Parathyroid adenoma (tissue), 2 donors: Measurements from ENCODE around the gene FBXO21.

ENCODE experiments used
- H2AFZ ChIP-seq: fragments of 300-600 bp; sonication (generic); one replicate; pipeline ENCODE4 v1.7.0; 2017; ENCODE audit warnings: antibody characterized with exemption, mild to moderate bottlenecking
- H3K27ac ChIP-seq: fragments of 300-600 bp; sonication (generic); one replicate; pipeline ENCODE4 v1.7.0; 2017
- H3K27me3 ChIP-seq: fragments of 300-600 bp; sonication (generic); one replicate; pipeline ENCODE4 v1.7.0; 2017; ENCODE audit warnings: low read length; ENCODE audit not compliant: control insufficient read depth, insufficient read depth
- H3K36me3 ChIP-seq: fragments of 300-600 bp; sonication (generic); one replicate; pipeline ENCODE4 v1.7.0; 2017; ENCODE audit warnings: low read length; ENCODE audit not compliant: control insufficient read depth, insufficient read depth
- H3K4me1 ChIP-seq: fragments of 300-600 bp; sonication (generic); one replicate; pipeline ENCODE4 v1.7.0; 2017; ENCODE audit warnings: control low read depth
- H3K4me2 ChIP-seq: fragments of 300-600 bp; sonication (generic); one replicate; pipeline ENCODE4 v1.7.0; 2017; ENCODE audit warnings: low read length
- H3K4me3 ChIP-seq: fragments of 300-600 bp; sonication (generic); one replicate; pipeline ENCODE4 v1.7.0; 2017; ENCODE audit warnings: low read depth, low read length
- H3K79me2 ChIP-seq: fragments of 300-600 bp; sonication (generic); one replicate; pipeline ENCODE4 v1.7.0; 2017; ENCODE audit warnings: control low read depth
- H3K9ac ChIP-seq: fragments of 300-600 bp; sonication (generic); one replicate; pipeline ENCODE4 v1.7.0; 2017; ENCODE audit warnings: mild to moderate bottlenecking
- H3K9me3 ChIP-seq: fragments of 300-600 bp; sonication (generic); one replicate; pipeline ENCODE4 v1.7.0; 2017; ENCODE audit warnings: low read length; ENCODE audit not compliant: control insufficient read depth
- CTCF ChIP-seq: fragments of 300-600 bp; sonication (generic); IDR thresholded peaks from one replicate; pipeline ENCODE4 v1.7.0; 2017; ENCODE audit warnings: antibody characterized with exemption, mild to moderate bottlenecking
- donor health status: primary hyperparathyroidism.

Gene FBXO21

GRCh38 chr12:117210266-117210918 lies 20.1 kb upstream of the FBXO21 start:
- Histone ChIP-seq H3K4me3 (no peak overlapping the region), H3K36me3 (no peaks in the 10 kb centered on the region), H3K27ac (no peak overlapping the region), H3K27me3 (no peaks in the 10 kb centered on the region), H3K4me1 (no peaks in the 10 kb centered on the region), H3K9me3 (no peaks in the 10 kb centered on the region), H3K4me2 (no peak overlapping the region), H3K79me2 (no peaks in the 10 kb centered on the region), H2AFZ (no peak overlapping the region), H3K9ac (no peak overlapping the region)
- TF ChIP-seq CTCF: no peak

GRCh38 chr12:117209626-117210025 lies 19.4 kb upstream of the FBXO21 start:
- H3K4me2 ChIP-seq: no peak overlapping the region
- no peaks in the 10 kb centered on the region for H3K27me3 ChIP-seq
- no peaks in the 10 kb centered on the region for H3K4me1 ChIP-seq
- no peak overlapping the region for H3K4me3 ChIP-seq
- H3K79me2 ChIP-seq: no peaks in the 10 kb centered on the region
- TF ChIP-seq CTCF: no peak
- no peak overlapping the region for H3K9ac ChIP-seq
- H3K27ac ChIP-seq: no peak overlapping the region
- no peaks in the 10 kb centered on the region for H3K9me3 ChIP-seq
- H3K36me3 ChIP-seq: no peaks in the 10 kb centered on the region
- no peak overlapping the region for H2AFZ ChIP-seq

GRCh38 chr12:117208811-117209455 lies 18.7 kb upstream of the FBXO21 start:
- H3K9ac ChIP-seq: no peak overlapping the region
- no peak overlapping the region for H2AFZ ChIP-seq
- H3K4me1 ChIP-seq: no peaks in the 10 kb centered on the region
- no peak overlapping the region for H3K4me3 ChIP-seq
- H3K27me3 ChIP-seq: no peaks in the 10 kb centered on the region
- no peak overlapping the region for H3K27ac ChIP-seq
- no peaks in the 10 kb centered on the region for H3K79me2 ChIP-seq
- no peaks in the 10 kb centered on the region for H3K36me3 ChIP-seq
- H3K4me2 ChIP-seq: no peak overlapping the region
- H3K9me3 ChIP-seq: no peaks in the 10 kb centered on the region
- TF ChIP-seq CTCF: no peak

- no peak overlapping the region for H3K4me2 ChIP-seq
- H2AFZ ChIP-seq: no peak overlapping the region
- no peaks in the 10 kb centered on the region for H3K4me1 ChIP-seq
- no peaks in the 10 kb centered on the region for H3K79me2 ChIP-seq
- no peak overlapping the region for H3K27ac ChIP-seq
- H3K36me3 ChIP-seq: no peaks in the 10 kb centered on the region
- no peaks in the 10 kb centered on the region for H3K27me3 ChIP-seq
- no peak overlapping the region for H3K4me3 ChIP-seq
- no peaks in the 10 kb centered on the region for H3K9me3 ChIP-seq
- no peak overlapping the region for H3K9ac ChIP-seq
- TF ChIP-seq CTCF: no peak
These were observed 17.9 kb upstream of the FBXO21 start for GRCh38 chr12:117208206-117208605.

GRCh38 chr12:117207675-117208074 lies 17.4 kb upstream of the FBXO21 start:
- Histone ChIP-seq H3K27me3 (no peaks in the 10 kb centered on the region), H3K36me3 (no peaks in the 10 kb centered on the region), H3K4me2 (no peak overlapping the region), H2AFZ (no peak overlapping the region), H3K79me2 (no peaks in the 10 kb centered on the region), H3K9me3 (no peaks in the 10 kb centered on the region), H3K4me3 (no peak overlapping the region), H3K4me1 (no peaks in the 10 kb centered on the region), H3K27ac (no peak overlapping the region), H3K9ac (no peak overlapping the region)
- TF ChIP-seq CTCF: no peak
